ENCODE data around the gene SCAMP1. TPM values are rescaled to one million over a fixed set of nuclear protein-coding genes. Genes with fewer than 3 reads are reported as not detected.

SCAMP1 gene, protein sequence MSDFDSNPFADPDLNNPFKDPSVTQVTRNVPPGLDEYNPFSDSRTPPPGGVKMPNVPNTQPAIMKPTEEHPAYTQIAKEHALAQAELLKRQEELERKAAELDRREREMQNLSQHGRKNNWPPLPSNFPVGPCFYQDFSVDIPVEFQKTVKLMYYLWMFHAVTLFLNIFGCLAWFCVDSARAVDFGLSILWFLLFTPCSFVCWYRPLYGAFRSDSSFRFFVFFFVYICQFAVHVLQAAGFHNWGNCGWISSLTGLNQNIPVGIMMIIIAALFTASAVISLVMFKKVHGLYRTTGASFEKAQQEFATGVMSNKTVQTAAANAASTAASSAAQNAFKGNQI
- total RNA-seq, result 65.6 and 77.9 TPM in 2 replicates

DNA sequence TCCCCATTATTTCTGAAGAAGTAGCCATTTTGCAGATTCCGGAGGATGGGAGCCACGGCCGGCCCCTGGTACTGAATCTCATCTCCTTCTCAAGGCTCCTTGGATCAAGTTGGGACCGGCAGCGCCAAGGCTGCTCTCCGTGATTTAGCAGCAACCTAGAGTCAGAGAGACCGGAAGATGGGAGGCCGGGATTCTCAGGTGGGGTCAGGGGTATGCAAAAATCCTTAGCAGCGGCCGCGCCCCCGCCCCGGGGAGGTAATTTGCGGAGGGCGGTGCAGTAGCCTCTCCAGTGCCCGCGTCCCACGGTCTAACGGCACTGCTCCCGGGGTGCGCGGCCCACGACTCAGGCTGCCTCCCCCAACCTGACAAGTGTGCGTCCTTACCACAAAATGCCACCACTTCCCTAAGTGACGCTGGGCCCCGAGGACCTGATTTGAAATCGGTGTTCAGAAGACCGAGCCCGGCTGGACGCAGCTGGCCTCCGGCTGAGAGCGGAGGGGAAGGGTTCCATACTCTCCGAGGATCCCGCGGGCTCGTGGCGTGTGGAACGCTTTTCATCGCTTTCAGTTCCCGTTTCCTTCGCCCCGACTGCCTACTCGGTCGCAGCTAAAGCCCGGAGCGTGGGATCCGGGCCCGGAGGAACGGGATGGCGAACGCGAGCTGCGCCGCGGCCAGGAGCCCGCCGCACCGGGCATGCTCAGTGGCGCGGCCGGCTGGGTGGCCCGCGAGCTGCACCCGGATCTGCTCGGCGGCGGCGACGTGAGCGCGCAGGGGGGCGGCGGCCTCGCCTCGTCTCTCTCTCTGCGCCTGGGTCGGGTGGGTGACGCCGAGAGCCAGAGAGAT lies at the start of gene SCAMP1:
SCAMP1 (plus strand) TSS at position 787 of the 843 bp plus-strand sequence; CDS start at position 842, 55 bp downstream.

Other genes starting within 250 kb of the SCAMP1 start
- gene AP3B1, start 65.9 kb upstream of the SCAMP1 start, total RNA-seq, result 60.7 and 62.5 TPM in 2 replicates

Data from uterine smooth muscle cell (primary cell).